H1 (cell line): Measurements from ENCODE around the gene DDN. TPM values are rescaled to one million over a fixed set of nuclear protein-coding genes. Genes with fewer than 3 reads are reported as not detected.

Source experiments
- CTCF ChIA-PET: fragments of 300-600 bp; sonication (Branson Sonifier 250); formaldehyde crosslinking; loops from one replicate; lab custom pipeline; 2021; ENCODE audit not compliant: partially characterized antibody; lab: Charles Lee
- POLR2A ChIA-PET: fragments of 300-600 bp; sonication (Branson Sonifier 250); formaldehyde crosslinking; loops from one replicate; lab custom pipeline; 2021; ENCODE audit warnings: inconsistent platforms; ENCODE audit not compliant: partially characterized antibody; lab: Charles Lee
- DNase-seq, 2 experiments: peaks; one replicate each; pipeline versions ENCODE4 v3.0.0 to v3.0.0-alpha.2; 2010 to 2022; ENCODE audit warnings: low spot score in 2 of 2, low read depth in 1 of 2, mixed read lengths in 1 of 2
- FAIRE-seq: peaks from 2 replicates; lab custom pipeline; 2011; peaks lifted over from hg19 to GRCh38; lab: Jason Lieb, UNC
- H2AFZ ChIP-seq: 2 replicates; pipeline ENCODE4 v1.8.1; 2012; ENCODE audit warnings: low read length, inconsistent platforms
- H2AK5ac ChIP-seq: 2 replicates; pipeline ENCODE4 v1.6.1; 2013; ENCODE audit warnings: low read depth, low read length
- H2BK120ac ChIP-seq: replicated peaks from 2 replicates; pipeline ENCODE3; 2013; ENCODE audit warnings: low read depth, low read length, inconsistent platforms
- H2BK12ac ChIP-seq: 2 replicates; pipeline ENCODE4 v1.6.1; 2013; ENCODE audit warnings: low read depth, low read length
- H2BK15ac ChIP-seq: 2 replicates; pipeline ENCODE4 v1.6.1; 2013; ENCODE audit warnings: low read length
- H2BK20ac ChIP-seq: 2 replicates; pipeline ENCODE4 v1.6.1; 2013; ENCODE audit warnings: low read length
- H2BK5ac ChIP-seq: 2 replicates; pipeline ENCODE4 v1.6.1; 2013; ENCODE audit warnings: low read depth, low read length
- H3K14ac ChIP-seq: 2 replicates; pipeline ENCODE4 v1.6.1; 2013; ENCODE audit warnings: inconsistent platforms; ENCODE audit not compliant: insufficient read length
- H3K18ac ChIP-seq: 2 replicates; pipeline ENCODE4 v1.6.1; 2013; ENCODE audit warnings: low read length; ENCODE audit errors: extremely low read depth
- H3K23ac ChIP-seq: 2 replicates; pipeline ENCODE4 v1.6.1; 2013; ENCODE audit warnings: inconsistent platforms; ENCODE audit not compliant: insufficient read length
- H3K23me2 ChIP-seq: 2 replicates; pipeline ENCODE4 v1.6.1; 2013; ENCODE audit warnings: low read depth, low read length
- H3K27ac ChIP-seq: 2 replicates; pipeline ENCODE4 v1.6.1; 2011; ENCODE audit warnings: low read depth, low read length, inconsistent platforms
- H3K27me3 ChIP-seq, 4 experiments: replicated peaks in 1 of 4; 1 replicate in 1 of 4; 2 replicates in 3 of 4; pipeline versions ENCODE4 v1.6.1 to v1.8.1; 2011 to 2013; ENCODE audit warnings: low read length in 3 of 4, mild to moderate bottlenecking in 3 of 4, inconsistent platforms in 2 of 4, mixed read lengths in 2 of 4, moderate library complexity in 1 of 4; ENCODE audit not compliant: control insufficient read depth in 3 of 4, insufficient read depth in 3 of 4; ENCODE audit errors: extremely low read depth in 1 of 4
- H3K36me3 ChIP-seq, 4 experiments: 2 replicates each; pipeline versions ENCODE4 v1.6.1 to v1.8.1; 2011 to 2013; ENCODE audit warnings: mild to moderate bottlenecking in 4 of 4, low read length in 3 of 4, moderate library complexity in 2 of 4, control low read depth in 1 of 4, inconsistent platforms in 1 of 4; ENCODE audit not compliant: insufficient read depth in 4 of 4, control insufficient read depth in 2 of 4
- H3K4ac ChIP-seq: replicated peaks from 2 replicates; pipeline ENCODE3; 2013; ENCODE audit warnings: low read length, low read depth, mixed read lengths, inconsistent platforms; ENCODE audit not compliant: insufficient read length
- H3K4me1 ChIP-seq, 4 experiments: replicated peaks in 1 of 4; 1 replicate in 1 of 4; 2 replicates in 3 of 4; pipeline versions ENCODE4 v1.6.1 to v1.8.1; 2011 to 2013; ENCODE audit warnings: low read length in 3 of 4, inconsistent platforms in 2 of 4, mixed read lengths in 1 of 4; ENCODE audit not compliant: insufficient read depth in 4 of 4, control insufficient read depth in 3 of 4
- H3K4me2 ChIP-seq, 2 experiments: 2 replicates each; pipeline versions ENCODE4 v1.6.1 to v1.8.1; 2011 to 2013; ENCODE audit warnings: low read depth in 2 of 2, low read length in 2 of 2, control low read depth in 1 of 2, inconsistent platforms in 1 of 2, mild to moderate bottlenecking in 1 of 2; ENCODE audit not compliant: insufficient read depth in 1 of 2
- H3K4me3 ChIP-seq, 4 experiments: fragments of 200-600, 300-600 bp in 1 of 4; sonication (generic), shearing (Covaris generic), sonication (Bioruptor Twin) in 1 of 4; 2 replicates each; pipeline versions ENCODE4 v1.5.1 to v1.8.1; 2011 to 2016; ENCODE audit warnings: low read length in 4 of 4, low read depth in 3 of 4, control low read depth in 2 of 4, inconsistent platforms in 2 of 4, mild to moderate bottlenecking in 2 of 4, mixed read lengths in 1 of 4, moderate library complexity in 1 of 4; ENCODE audit not compliant: insufficient read depth in 2 of 4; ENCODE audit errors: extremely low read depth in 1 of 4
- H3K56ac ChIP-seq: replicated peaks from 2 replicates; pipeline ENCODE3; 2013; ENCODE audit warnings: low read depth, mild to moderate bottlenecking, mixed read lengths, low read length, inconsistent platforms; ENCODE audit not compliant: insufficient read length
- H3K79me1 ChIP-seq: 2 replicates; pipeline ENCODE4 v1.6.1; 2013; ENCODE audit warnings: low read depth, low read length, control low read depth
- H3K79me2 ChIP-seq, 2 experiments: 2 replicates each; pipeline versions ENCODE4 v1.6.1 to v1.8.1; 2012 to 2013; ENCODE audit warnings: low read length in 2 of 2, mild to moderate bottlenecking in 2 of 2, inconsistent platforms in 1 of 2; ENCODE audit not compliant: insufficient read depth in 2 of 2, control insufficient read depth in 1 of 2
- H3K9ac ChIP-seq, 4 experiments: replicated peaks in 1 of 4; 1 replicate in 1 of 4; 2 replicates in 3 of 4; pipeline versions ENCODE4 v1.6.1 to v1.8.1; 2011 to 2013; ENCODE audit warnings: low read depth in 3 of 4, low read length in 3 of 4, control low read depth in 2 of 4, mild to moderate bottlenecking in 2 of 4, moderate library complexity in 2 of 4, inconsistent platforms in 1 of 4; ENCODE audit errors: extremely low read depth in 1 of 4
- H3K9me3 ChIP-seq, 2 experiments: 2 replicates each; pipeline versions ENCODE4 v1.6.1 to v1.8.1; 2012 to 2013; ENCODE audit warnings: mild to moderate bottlenecking in 2 of 2, moderate library complexity in 2 of 2, control low read depth in 1 of 2, inconsistent platforms in 1 of 2, low read depth in 1 of 2, low read length in 1 of 2, mixed read lengths in 1 of 2; ENCODE audit not compliant: insufficient read depth in 2 of 2
- H4K20me1 ChIP-seq, 2 experiments: replicated peaks in 1 of 2; 2 replicates each; pipeline versions ENCODE3 to v1.8.1; 2011 to 2013; ENCODE audit warnings: inconsistent platforms in 2 of 2, low read length in 2 of 2, mild to moderate bottlenecking in 1 of 2; ENCODE audit not compliant: insufficient read depth in 2 of 2, control insufficient read depth in 1 of 2
- H4K5ac ChIP-seq: 2 replicates; pipeline ENCODE4 v1.6.1; 2013; ENCODE audit warnings: low read length, low read depth, mixed read lengths, inconsistent platforms; ENCODE audit not compliant: insufficient read length
- H4K8ac ChIP-seq: 2 replicates; pipeline ENCODE4 v1.8.0; 2013; ENCODE audit warnings: mild to moderate bottlenecking, moderate library complexity, low read length, inconsistent platforms; ENCODE audit not compliant: insufficient read depth; ENCODE audit errors: extremely low read depth
- H4K91ac ChIP-seq: replicated peaks from 2 replicates; pipeline ENCODE3; 2013; ENCODE audit warnings: low read length, mixed read lengths, inconsistent platforms; ENCODE audit not compliant: insufficient read length
- ASH2L ChIP-seq: fragments of 200-600, 300-600 bp; sonication (generic); IDR thresholded peaks from one replicate; pipeline ENCODE4 v1.7.1; 2017; ENCODE audit warnings: low read length
- CREB1 ChIP-seq: IDR thresholded peaks from 2 replicates; pipeline ENCODE4 v1.6.1; 2012; ENCODE audit warnings: inconsistent platforms
- EZH2 ChIP-seq: fragments of 200-600 bp; sonication (generic); IDR thresholded peaks from 2 replicates; pipeline ENCODE4 v1.7.1; 2012; ENCODE audit warnings: low read depth, mild to moderate bottlenecking, moderate library complexity, low read length, inconsistent platforms; ENCODE audit not compliant: severe bottlenecking
- NANOG ChIP-seq: IDR thresholded peaks from 2 replicates; pipeline ENCODE4 v1.6.1; 2011; ENCODE audit warnings: low read length, low read depth, mild to moderate bottlenecking, inconsistent platforms; ENCODE audit not compliant: insufficient read depth, poor library complexity, severe bottlenecking
- RNF2 ChIP-seq: fragments of 200-900, 300-1000 bp; sonication (generic); IDR thresholded peaks from 2 replicates; pipeline ENCODE4 v1.7.1; 2016; ENCODE audit warnings: borderline replicate concordance, low read depth, mild to moderate bottlenecking, antibody characterized with exemption, low read length; ENCODE audit not compliant: poor library complexity, severe bottlenecking; ENCODE audit errors: missing control alignments
- SAP30 ChIP-seq: fragments of 300-600 bp; sonication (generic); IDR thresholded peaks from 2 replicates; pipeline ENCODE4 v1.7.1; 2012; ENCODE audit warnings: low read length, moderate library complexity, mild to moderate bottlenecking, inconsistent platforms; ENCODE audit not compliant: insufficient read depth, insufficient replicate concordance
- SIX5 ChIP-seq: IDR thresholded peaks from 2 replicates; pipeline ENCODE4 v1.6.1; 2011; ENCODE audit warnings: mild to moderate bottlenecking, low read depth, low read length
- SP2 ChIP-seq: IDR thresholded peaks from 2 replicates; pipeline ENCODE4 v1.6.1; 2012; ENCODE audit warnings: mild to moderate bottlenecking, low read length, inconsistent platforms
- SP4 ChIP-seq: IDR thresholded peaks from 2 replicates; pipeline ENCODE4 v1.6.1; 2012; ENCODE audit warnings: low read length, inconsistent platforms
- SRF ChIP-seq: IDR thresholded peaks from 2 replicates; pipeline ENCODE4 v1.6.1; 2011; ENCODE audit warnings: mild to moderate bottlenecking, low read depth, low read length, moderate library complexity
- TBP ChIP-seq: IDR thresholded peaks from 2 replicates; pipeline ENCODE4 v1.6.1; 2011; ENCODE audit warnings: low read depth, low read length, improper control_type of control experiment
- YY1 ChIP-seq: IDR thresholded peaks from 2 replicates; pipeline ENCODE4 v1.6.1; 2011; ENCODE audit warnings: low read depth, mild to moderate bottlenecking, low read length
- WGBS, 2 experiments: shearing (Covaris generic) in 1 of 2; methylation state at CpG; one replicate each; pipeline versions ENCODE4 v1.1.6 to v1.1.7; 2013 to 2015; ENCODE audit warnings: low lambda C conversion rate in 2 of 2, mixed read lengths in 2 of 2, inconsistent platforms in 1 of 2, low coverage in 1 of 2, missing lambda C conversion rate in 1 of 2; ENCODE audit not compliant: insufficient replicate concordance in 2 of 2, insufficient coverage in 1 of 2, insufficient read length in 1 of 2; ENCODE audit errors: extremely low coverage in 1 of 2, missing lambda C conversion rate in 1 of 2; 5-methylcytosine and 5-hydroxymethylcytosine counted together
- polyA plus RNA-seq, 7 experiments: library from polyadenylated mRNA; depleted of rRNA in 3 of 7; stranded (reverse) in 5 of 7; unstranded in 2 of 7; fragments of >200 nt in 5 of 7; fragments of 200-250 nt in 2 of 7; gene quantifications; 1 replicate in 5 of 7; 2 replicates in 1 of 7; 4 replicates in 1 of 7; pipeline versions ENCODE4 v1.2.1 to v1.2.3, GENCODE V29; 2011 to 2013; ENCODE audit warnings: missing spikeins in 2 of 7, mixed read lengths in 2 of 7
- total RNA-seq: library from RNA; stranded (reverse); fragmentation: NEBNext Ultra II Directional; extraction: Animal tissue kit (Norgen Biotek cat#: 25700); gene quantifications from 2 replicates; pipeline ENCODE4 v1.2.1, GENCODE V29; 2021

Gene DDN
- total and polyA plus RNA-seq, 2 of the 8 experiments (the other 6 are each of a cell fraction or from before 2014, with no cell fraction given): 0.14 to 0.30 TPM

- no peak overlapping the region for H3K4me2 ChIP-seq
- no peak overlapping the region for H3K9ac ChIP-seq
- FAIRE-seq (no peak), DNase-seq (no peak)
- H2BK20ac ChIP-seq: no peak overlapping the region
- H2AFZ ChIP-seq: no peak overlapping the region
- CTCF ChIA-PET: interaction anchor here (0.7 to 4.9 kb wide), 6 partner anchors 10 to 89 kb away, joined by 3 to 43 read pairs (median 4); no protein-coding TSS in a partner anchor
- H3K79me2 ChIP-seq: no peaks in the 10 kb centered on the region
- POLR2A ChIA-PET: interaction anchor here (0.9 to 22.2 kb wide), 5 partner anchors 8 to 112 kb away, joined by 3 to 339 read pairs (median 9); partner anchors contain the start of genes KMT2D and PRKAG1
- no peaks in the 10 kb centered on the region for H3K27me3 ChIP-seq
- H3K9me3 ChIP-seq: no peaks in the 10 kb centered on the region
- no peak overlapping the region for H2BK120ac ChIP-seq
- H3K56ac ChIP-seq: no peak overlapping the region
- H3K18ac ChIP-seq: no peak overlapping the region
- no peaks in the 10 kb centered on the region; the same call in 1 of the 2 replicates for H3K79me1 ChIP-seq
- no peak overlapping the region for H2BK15ac ChIP-seq
- H2AK5ac ChIP-seq: no peak overlapping the region
- H4K91ac ChIP-seq: no peak overlapping the region
- no peak overlapping the region for H2BK12ac ChIP-seq
- 93% methylated on average over 8 of the region's 9 CpGs; no CpG with 5 or more reads in 1 of the 2 experiments for WGBS, 2 experiments
- H3K36me3 ChIP-seq: peaks cover 42 to 85% (median 73%) of the 10 kb centered on the region in 4 experiments; a peak in 7 of 8 replicates
- no peak overlapping the region for H3K23ac ChIP-seq
- H3K14ac ChIP-seq: no peak overlapping the region
- peaks cover 4 to 13% of the 10 kb centered on the region in 2 experiments for H4K20me1 ChIP-seq
- H3K4ac ChIP-seq: no peak overlapping the region
- no peak overlapping the region for H2BK5ac ChIP-seq
- no peaks in the 10 kb centered on the region for H3K4me1 ChIP-seq
- H4K8ac ChIP-seq: no peak overlapping the region
- no peak overlapping the region for H4K5ac ChIP-seq
- no peak overlapping the region for H3K27ac ChIP-seq
- H3K4me3 ChIP-seq: no peak overlapping the region
- H3K23me2 ChIP-seq: no peaks in the 10 kb centered on the region
- TF ChIP-seq SIX5 (no peak), YY1 (no peak), TBP (no peak), NANOG (no peak), ASH2L (no peak), CREB1 (no peak), SRF (no peak), SP4 (no peak), EZH2 (no peak), RNF2 (no peak), SAP30 (no peak), SP2 (no peak)
Measured at GRCh38 chr12:49027846-49028555, 28.8 kb upstream of the DDN start.
